Activated T-cell treated with anti-CD3 and anti-CD28 coated beads, Interleukin-2, amount 50 U/mL, for 4 hours (primary cell): ENCODE measurements around the gene ZNF628. TPM values are rescaled to one million over a fixed set of nuclear protein-coding genes. Genes with fewer than 3 reads are reported as not detected.
"Not testable (repeated sequence)": the region's sequence is repeated elsewhere in the genome, so short reads cannot be mapped to it uniquely, and the experiment has no call there.

ENCODE experiments used
- ATAC-seq, 2 donors: fragments of 200-7000 bp; cut with Tn5 transposase; one replicate each; pipeline ENCODE4 v1.10.0; 2021
- DNase-seq: peaks from one replicate; pipeline ENCODE4 v3.0.0-alpha.2; 2020
- H3K27me3 Mint-ChIP-seq: one replicate; pipeline ENCODE4 v1.8.0; 2021; ENCODE audit warnings: low read depth, mixed read lengths
- H3K36me3 Mint-ChIP-seq: one replicate; pipeline ENCODE4 v1.8.0; 2022; ENCODE audit warnings: mixed read lengths; ENCODE audit not compliant: insufficient read depth
- H3K4me1 Mint-ChIP-seq: one replicate; pipeline ENCODE4 v1.8.0; 2021; ENCODE audit warnings: low read depth, mixed read lengths
- H3K4me3 Mint-ChIP-seq: one replicate; pipeline ENCODE4 v1.8.0; 2021; ENCODE audit warnings: mild to moderate bottlenecking, moderate library complexity, mixed read lengths
- H3K9me3 Mint-ChIP-seq: one replicate; pipeline ENCODE4 v1.8.0; 2021; ENCODE audit warnings: mixed read lengths
- total RNA-seq, 3 donors: library from RNA; stranded (reverse); gene quantifications; one replicate each; pipeline ENCODE4 v1.2.1, GENCODE V29; 2021

Gene ZNF628
- total RNA-seq, 3 donors from 2014 or later, result 11.0 to 12.6 (median 12.1) TPM

GRCh38 chr19:55489711-55490477, 13.5 kb downstream of the ZNF628 start:
- no peak for DNase-seq
- peaks cover 13% of the 10 kb centered on the region for H3K4me1 Mint-ChIP-seq
- no peaks in the 10 kb centered on the region for H3K36me3 Mint-ChIP-seq
- no peak for ATAC-seq
- H3K27me3 Mint-ChIP-seq, result peaks cover 7% of the 10 kb centered on the region
- H3K4me3 Mint-ChIP-seq, result no peak overlapping the region
- no peaks in the 10 kb centered on the region for H3K9me3 Mint-ChIP-seq

GRCh38 chr19:55490478-55491432, 14.3 kb downstream of the ZNF628 start:
- no peaks in the 10 kb centered on the region for H3K36me3 Mint-ChIP-seq
- no peak for ATAC-seq

GRCh38 chr19:55491546-55492360, 15.3 kb downstream of the ZNF628 start:
- no peaks in the 10 kb centered on the region for H3K36me3 Mint-ChIP-seq
- H3K4me1 Mint-ChIP-seq, result peaks cover 9% of the 10 kb centered on the region
- H3K9me3 Mint-ChIP-seq, result no peaks in the 10 kb centered on the region
- ATAC-seq (no peak), DNase-seq (no peak)
- no peak overlapping the region for H3K4me3 Mint-ChIP-seq
- peaks cover 7% of the 10 kb centered on the region for H3K27me3 Mint-ChIP-seq

More at GRCh38 chr19:55490478-55491432, 14.3 kb downstream of the ZNF628 start:
- Mint-ChIP-seq H3K4me3 (no peak overlapping the region), H3K4me1 (peaks cover 13% of the 10 kb centered on the region), H3K9me3 (no peaks in the 10 kb centered on the region), H3K27me3 (peaks cover 7% of the 10 kb centered on the region)
- DNase-seq, result no peak

- no peak overlapping the region for H3K4me3 Mint-ChIP-seq
- no peaks in the 10 kb centered on the region for H3K9me3 Mint-ChIP-seq
- H3K36me3 Mint-ChIP-seq, result no peaks in the 10 kb centered on the region
- peaks cover 7% of the 10 kb centered on the region for H3K27me3 Mint-ChIP-seq
- peaks cover 3% of the 10 kb centered on the region for H3K4me1 Mint-ChIP-seq
- ATAC-seq (no peak), DNase-seq (no peak)
Observed at GRCh38 chr19:55492362-55492944, 16.0 kb downstream of the ZNF628 start.

GRCh38 chr19:55493052-55493644, 16.7 kb downstream of the ZNF628 start:
- ATAC-seq, result no peak
- Mint-ChIP-seq H3K36me3 (no peaks in the 10 kb centered on the region), H3K27me3 (peaks cover 7% of the 10 kb centered on the region), H3K4me1 (no peaks in the 10 kb centered on the region), H3K9me3 (no peaks in the 10 kb centered on the region), H3K4me3 (no peak overlapping the region)
- no peak for DNase-seq

DNA sequence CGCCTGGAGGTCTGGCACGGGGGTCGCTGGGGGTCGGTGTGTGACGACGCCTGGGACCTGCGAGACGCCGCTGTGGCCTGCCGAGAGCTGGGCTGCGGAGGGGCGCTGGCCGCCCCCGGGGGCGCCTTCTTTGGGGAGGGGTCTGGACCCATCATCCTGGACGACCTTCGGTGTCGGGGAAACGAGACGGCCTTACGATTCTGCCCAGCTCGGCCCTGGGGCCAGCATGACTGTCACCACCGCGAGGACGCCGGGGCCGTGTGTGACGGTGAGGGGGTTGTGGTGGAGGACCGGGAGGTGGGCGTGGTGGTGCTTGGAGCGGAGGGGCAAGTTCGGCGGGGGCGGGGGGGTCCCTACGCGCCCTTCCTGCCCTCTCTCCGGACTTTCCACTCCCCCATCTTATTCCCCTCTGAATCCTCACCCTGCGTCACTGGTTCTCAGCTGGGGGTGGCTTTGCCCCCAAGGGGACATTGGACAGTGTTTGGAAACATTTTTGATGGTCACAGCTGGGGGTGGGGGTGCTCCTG, 17.3 kb downstream of the ZNF628 start:
- DNase-seq (no peak), ATAC-seq (no peak)
- Mint-ChIP-seq H3K27me3 (peaks cover 7% of the 10 kb centered on the region), H3K4me1 (no peaks in the 10 kb centered on the region), H3K4me3 (no peak overlapping the region), H3K9me3 (no peaks in the 10 kb centered on the region), H3K36me3 (no peaks in the 10 kb centered on the region)

GRCh38 chr19:55494172-55494761, 17.9 kb downstream of the ZNF628 start:
- ATAC-seq, result peak in 1 of 2 donors; percentile 52
- H3K36me3 Mint-ChIP-seq, result no peaks in the 10 kb centered on the region

GRCh38 chr19:55495646-55496349, 19.4 kb downstream of the ZNF628 start:
- Mint-ChIP-seq H3K36me3 (no peaks in the 10 kb centered on the region), H3K9me3 (no peaks in the 10 kb centered on the region), H3K4me1 (no peaks in the 10 kb centered on the region), H3K4me3 (no peak overlapping the region), H3K27me3 (peaks cover 7% of the 10 kb centered on the region)
- DNase-seq, result no peak
- no peak for ATAC-seq

More at GRCh38 chr19:55494172-55494761, 17.9 kb downstream of the ZNF628 start:
- Mint-ChIP-seq H3K4me1 (no peaks in the 10 kb centered on the region), H3K9me3 (no peaks in the 10 kb centered on the region), H3K4me3 (no peak overlapping the region), H3K27me3 (peaks cover 7% of the 10 kb centered on the region)
- no peak for DNase-seq

GRCh38 chr19:55496820-55497219, 20.4 kb downstream of the ZNF628 start:
- not testable (repeated sequence) for H3K27me3 Mint-ChIP-seq, H3K4me1 Mint-ChIP-seq, H3K4me3 Mint-ChIP-seq, ATAC-seq, H3K9me3 Mint-ChIP-seq, DNase-seq, H3K36me3 Mint-ChIP-seq

GRCh38 chr19:55497763-55498162, 21.3 kb downstream of the ZNF628 start:
- no peak for ATAC-seq
- no peaks in the 10 kb centered on the region for H3K36me3 Mint-ChIP-seq

GRCh38 chr19:55498246-55498840, 21.9 kb downstream of the ZNF628 start:
- Mint-ChIP-seq H3K9me3 (no peaks in the 10 kb centered on the region), H3K4me1 (peaks cover 8% of the 10 kb centered on the region), H3K36me3 (no peaks in the 10 kb centered on the region), H3K27me3 (no peaks in the 10 kb centered on the region), H3K4me3 (no peak overlapping the region)
- DNase-seq (no peak), ATAC-seq (no peak)

More at GRCh38 chr19:55497763-55498162, 21.3 kb downstream of the ZNF628 start:
- Mint-ChIP-seq H3K9me3 (no peaks in the 10 kb centered on the region), H3K27me3 (peaks cover 4% of the 10 kb centered on the region), H3K4me1 (peaks cover 5% of the 10 kb centered on the region), H3K4me3 (no peak overlapping the region)
- DNase-seq, result no peak

GRCh38 chr19:55500368-55500952, 24.0 kb downstream of the ZNF628 start:
- no peaks in the 10 kb centered on the region for H3K27me3 Mint-ChIP-seq
- no peak overlapping the region for H3K4me3 Mint-ChIP-seq
- no peak for ATAC-seq

More at GRCh38 chr19:55500368-55500952, 24.0 kb downstream of the ZNF628 start:
- H3K4me1 Mint-ChIP-seq, result peaks cover 10% of the 10 kb centered on the region
- DNase-seq, result no peak
- no peaks in the 10 kb centered on the region for H3K9me3 Mint-ChIP-seq
- no peaks in the 10 kb centered on the region for H3K36me3 Mint-ChIP-seq
